NB4 (cell line): ENCODE measurements around the gene NME5.

Experiments used
- MYC ChIP-seq: IDR thresholded peaks from 2 replicates; pipeline ENCODE4 v1.6.1; 2011; ENCODE audit warnings: low read depth, low read length
- POLR2A ChIP-seq: IDR thresholded peaks from 2 replicates; pipeline ENCODE4 v1.6.1; 2011; ENCODE audit warnings: mild to moderate bottlenecking; ENCODE audit not compliant: insufficient read length; ENCODE audit errors: extremely low read depth
- TF ChIP-seq, protein P1 (sequence below): IDR thresholded peaks from one replicate; pipeline ENCODE4 v1.5.1; 2012; ENCODE audit warnings: low read depth, low read length
- TF ChIP-seq, protein P2 (sequence below): IDR thresholded peaks from 2 replicates; pipeline ENCODE4 v1.6.1; 2011; ENCODE audit warnings: low read depth, low read length

DNA sequence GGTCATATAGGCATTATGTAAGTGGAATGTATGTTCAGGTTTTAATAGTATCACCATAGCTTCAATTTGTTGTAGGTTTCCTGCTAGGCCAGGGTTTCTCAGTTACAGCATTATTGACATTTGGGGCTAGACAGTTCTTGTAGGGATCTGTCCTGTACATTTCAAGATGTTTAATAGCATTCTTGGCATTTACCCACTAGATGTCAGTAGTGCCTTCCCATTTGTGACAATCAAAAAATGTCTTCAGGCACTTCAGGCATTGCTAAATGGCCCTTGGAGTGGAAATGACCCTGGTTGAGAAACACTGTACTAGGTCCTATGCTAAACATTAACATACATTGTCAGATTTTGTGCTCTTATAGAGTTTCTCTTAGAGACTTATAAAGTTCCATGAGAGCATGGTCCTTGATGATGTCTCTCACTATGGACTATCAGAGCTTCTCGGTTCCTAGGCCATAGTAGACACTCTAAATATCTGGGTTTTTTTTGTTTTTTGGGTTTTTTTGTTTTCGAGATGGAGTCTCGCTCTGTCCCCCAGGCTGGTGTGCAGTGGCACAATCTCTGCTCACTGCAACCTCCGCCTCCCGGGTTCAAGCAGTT is 41.1 kb upstream of the NME5 start:
- TF ChIP-seq, protein P1, sequence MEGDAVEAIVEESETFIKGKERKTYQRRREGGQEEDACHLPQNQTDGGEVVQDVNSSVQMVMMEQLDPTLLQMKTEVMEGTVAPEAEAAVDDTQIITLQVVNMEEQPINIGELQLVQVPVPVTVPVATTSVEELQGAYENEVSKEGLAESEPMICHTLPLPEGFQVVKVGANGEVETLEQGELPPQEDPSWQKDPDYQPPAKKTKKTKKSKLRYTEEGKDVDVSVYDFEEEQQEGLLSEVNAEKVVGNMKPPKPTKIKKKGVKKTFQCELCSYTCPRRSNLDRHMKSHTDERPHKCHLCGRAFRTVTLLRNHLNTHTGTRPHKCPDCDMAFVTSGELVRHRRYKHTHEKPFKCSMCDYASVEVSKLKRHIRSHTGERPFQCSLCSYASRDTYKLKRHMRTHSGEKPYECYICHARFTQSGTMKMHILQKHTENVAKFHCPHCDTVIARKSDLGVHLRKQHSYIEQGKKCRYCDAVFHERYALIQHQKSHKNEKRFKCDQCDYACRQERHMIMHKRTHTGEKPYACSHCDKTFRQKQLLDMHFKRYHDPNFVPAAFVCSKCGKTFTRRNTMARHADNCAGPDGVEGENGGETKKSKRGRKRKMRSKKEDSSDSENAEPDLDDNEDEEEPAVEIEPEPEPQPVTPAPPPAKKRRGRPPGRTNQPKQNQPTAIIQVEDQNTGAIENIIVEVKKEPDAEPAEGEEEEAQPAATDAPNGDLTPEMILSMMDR = peak; percentile 46
- TF ChIP-seq POLR2A = no peak
- TF ChIP-seq MYC = peak; percentile 43; the same call in 1 of the 2 replicates
- TF ChIP-seq, protein P2, sequence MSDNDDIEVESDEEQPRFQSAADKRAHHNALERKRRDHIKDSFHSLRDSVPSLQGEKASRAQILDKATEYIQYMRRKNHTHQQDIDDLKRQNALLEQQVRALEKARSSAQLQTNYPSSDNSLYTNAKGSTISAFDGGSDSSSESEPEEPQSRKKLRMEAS = 0 out of 2 replicates have a peak, but pooled peaks have one; percentile 14
